ENCODE measurements around the gene MYH9. TPM values are rescaled to one million over a fixed set of nuclear protein-coding genes. Genes with fewer than 3 reads are reported as not detected.

MYH9 gene
- total RNA-seq, 4 donors from 2014 or later: 216 to 339 (median 246) TPM

GRCh38 chr22:36232715-36233401 is 154.9 kb downstream of the MYH9 start:
- DNase-seq: no peak
- peaks cover 17 to 34% (median 28%) of the 10 kb centered on the region in 3 donors for H3K4me1 ChIP-seq
- WGBS, 2 donors: 78 to 85% methylated on average over 5 to 6 of the region's 13 CpGs
- H3K36me3 ChIP-seq: peaks cover 12 to 86% (median 12%) of the 10 kb centered on the region in 3 donors
- H3K9me3 ChIP-seq: no peaks in the 10 kb centered on the region
- no peak overlapping the region for H3K27ac ChIP-seq
- no peak for TF ChIP-seq POLR2A (IDR thresholded peaks at IDR 0.05)
- no peak for TF ChIP-seq CTCF (IDR thresholded peaks at IDR 0.05)
- H3K27me3 ChIP-seq: no peaks in the 10 kb centered on the region
- no peak overlapping the region for H3K4me3 ChIP-seq
- intact Hi-C loops (cut with DNase I): no loop called here

Small RNA genes lying within 50 kb of the gene (small RNA-seq; reads per million reads assigned to genes)
- gene MIR6819: 0 to 0.30 (median 0) reads per million in 4 donors

Other genes starting within 250 kb of the MYH9 start
- gene APOL3, start 227.2 kb downstream of the MYH9 start, total RNA-seq: 10 to 100 TPM in 2 of 4 donors, 1 to 10 TPM in 2; 6.8 to 48.1 (median 17.0) TPM
- 10 to 100 TPM in 1 of 4 donors, 1 to 10 TPM in 2, under 1 TPM in 1; 0.45 to 10.3 (median 2.1) TPM for gene APOL4, start 186.2 kb downstream of the MYH9 start, total RNA-seq
- 10 to 100 TPM; 14.6 to 44.5 (median 23.5) TPM for gene APOL2, start 148.4 kb downstream of the MYH9 start, total RNA-seq
- 10 to 100 TPM in 3 of 4 donors, 1 to 10 TPM in 1; 8.4 to 49.3 (median 20.6) TPM for gene APOL1, start 134.8 kb downstream of the MYH9 start, total RNA-seq
- 10 to 100 TPM; 58.4 to 88.4 (median 72.3) TPM for gene TXN2, start 93.7 kb upstream of the MYH9 start, total RNA-seq
- 10 to 100 TPM in 2 of 4 donors, 1 to 10 TPM in 2; 3.8 to 21.0 (median 7.6) TPM for gene FOXRED2, start 119.1 kb upstream of the MYH9 start, total RNA-seq
- 100 to 1,000 TPM; 250 to 385 (median 268) TPM for gene EIF3D, start 141.2 kb upstream of the MYH9 start, total RNA-seq

Measured in esophagus squamous epithelium (tissue), 5 donors.